DMS 273 (cell line): ENCODE results near the gene MRPS9.
A peak's percentile ranks its signal among the peaks of the same experiment; 100 is the strongest.

Source experiments
- DNase-seq: peaks from one replicate; lab custom pipeline; 2025; ENCODE audit not compliant: unreplicated experiment; lab: John Stamatoyannopoulos, UW

The MRPS9 gene

GRCh38 chr2:105037572-105038382 is at the start of gene MRPS9:
MRPS9 (plus strand) TSS chr2:105038069; CDS start chr2:105038093, 24 bp downstream.
- peak; percentile 99 for DNase-seq

GRCh38 chr2:105005181-105005951 is 32.5 kb upstream of the MRPS9 start:
- DNase-seq, result no peak

- no peak for DNase-seq
Observed at GRCh38 chr2:105007367-105007766, 30.5 kb upstream of the MRPS9 start.

GRCh38 chr2:105032476-105032875 is 5.4 kb upstream of the MRPS9 start:
- DNase-seq, result no peak

GRCh38 chr2:105034170-105034569 is 3.7 kb upstream of the MRPS9 start:
- no peak for DNase-seq

GRCh38 chr2:105038383-105039061 is 653 bp downstream of the MRPS9 start:
- peak; percentile 55 for DNase-seq

- no peak for DNase-seq
Observed at GRCh38 chr2:105039559-105039958, 1.7 kb downstream of the MRPS9 start.

GRCh38 chr2:105042189-105042588 is 4.3 kb downstream of the MRPS9 start:
- DNase-seq, result peak; percentile 93

- DNase-seq, result peak; percentile 24
Observed at GRCh38 chr2:105052773-105053172, 14.9 kb downstream of the MRPS9 start.

- no peak for DNase-seq
Observed at GRCh38 chr2:105055613-105056012, 17.7 kb downstream of the MRPS9 start.

GRCh38 chr2:105056245-105056644 is 18.4 kb downstream of the MRPS9 start:
- no peak for DNase-seq

- no peak for DNase-seq
Observed at GRCh38 chr2:105057005-105057404, 19.1 kb downstream of the MRPS9 start.

- DNase-seq, result no peak
Observed at GRCh38 chr2:105061560-105061959, 23.7 kb downstream of the MRPS9 start.

- no peak for DNase-seq
Observed at GRCh38 chr2:105062158-105062557, 24.3 kb downstream of the MRPS9 start.

GRCh38 chr2:105068387-105068786 is 30.5 kb downstream of the MRPS9 start:
- no peak for DNase-seq

- no peak for DNase-seq
Observed at GRCh38 chr2:105068875-105069274, 31.0 kb downstream of the MRPS9 start.

- DNase-seq, result no peak
Observed at GRCh38 chr2:105070010-105070865, 32.4 kb downstream of the MRPS9 start.

- DNase-seq, result no peak
Observed at GRCh38 chr2:105071379-105071778, 33.5 kb downstream of the MRPS9 start.

- no peak for DNase-seq
Observed at GRCh38 chr2:105072039-105072438, 34.2 kb downstream of the MRPS9 start.

- no peak for DNase-seq
Observed at GRCh38 chr2:105073591-105073990, 35.7 kb downstream of the MRPS9 start.

GRCh38 chr2:105076121-105076520 is 38.3 kb downstream of the MRPS9 start:
- DNase-seq, result no peak
